Pancreas (tissue), 10 donors: ENCODE measurements around the gene CYRIA. TPM values are rescaled to one million over a fixed set of nuclear protein-coding genes. Genes with fewer than 3 reads are reported as not detected.

Experiments used
- ATAC-seq, 4 donors: fragments of 200-7000 bp; cut with Tn5 transposase; one replicate each; pipeline versions ENCODE4 v1.8.0 to v1.9.1; 2020; ENCODE audit warnings: mild to moderate bottlenecking in 4 of 4, moderate library complexity in 4 of 4
- DNase-seq, 6 donors: peaks; one replicate each; pipeline ENCODE4 v3.0.0-alpha.2; 2020
- FAIRE-seq: peaks from 2 replicates; lab custom pipeline; 2012; peaks lifted over from hg19 to GRCh38; lab: Jason Lieb, UNC
- H3K27ac ChIP-seq, 4 donors: fragments of 200-600 bp; sonication (generic); 1 replicate in 3 of 4; 2 replicates in 1 of 4; pipeline versions ENCODE4 v1.5.0 to v1.8.0; 2020
- H3K27me3 ChIP-seq, 4 donors: fragments of 200-600 bp; one replicate each; pipeline ENCODE4 v1.8.0; 2021
- H3K36me3 ChIP-seq, 3 donors: fragments of 200-600 bp; sonication (generic) in 1 of 3; one replicate each; pipeline versions ENCODE4 v1.5.0 to v1.8.0; 2020 to 2021
- H3K4me1 ChIP-seq, 3 donors: fragments of 200-600 bp; one replicate each; pipeline ENCODE4 v1.8.0; 2021
- H3K4me3 ChIP-seq, 4 donors: fragments of 200-600 bp; sonication (generic) in 2 of 4; one replicate each; pipeline versions ENCODE4 v1.5.0 to v1.8.0; 2020 to 2021
- H3K9me3 ChIP-seq, 4 donors: fragments of 200-600 bp; one replicate each; pipeline ENCODE4 v1.8.0; 2021
- CTCF ChIP-seq, 4 donors: fragments of 200-600 bp; sonication (generic) in 3 of 4; IDR thresholded peaks; one replicate each; pipeline versions ENCODE4 v1.5.0 to v1.8.0; 2021; ENCODE audit warnings: antibody characterized with exemption in 4 of 4
- WGBS, 2 donors: extraction: QIAGEN DNeasy Blood & Tissue Kit; methylation state at CpG; one replicate each; pipeline ENCODE4 v1.1.7; 2013; 5-methylcytosine and 5-hydroxymethylcytosine counted together
- intact Hi-C, 3 donors: fragments of 100-400 bp; cut with DNase I; formaldehyde crosslinking; loops; one replicate each; pipeline versions ENCODE4 v1.11.1 to v1.14.2; 2022
- polyA plus RNA-seq, 2 donors: library from polyadenylated mRNA; stranded (reverse); fragments of 200-250 nt; gene quantifications; one replicate each; pipeline ENCODE4 v1.2.3, GENCODE V29; 2013
- total RNA-seq, 6 donors: library from RNA; stranded (reverse); fragmentation: NEBNext Ultra II Directional in 4 of 6; extraction: Animal tissue kit (Norgen Biotek cat#: 25700) in 4 of 6; gene quantifications; one replicate each; pipeline versions ENCODE4 v1.2.1 to v1.2.4, GENCODE V29; 2021 to 2023
- donor health status: healthy with polysubstance abuse.
- donor health status: DM: no; HTN: no; CAD: no; lungs with moderate emphysema.
- donor health status: DM: no; HTN: no; CAD: no.
- donor health status: control.
- donor health status: control.
- donor health status: Bipolar disorder and iron deficiency.
- donor health status: DM: yes; HTN: yes; CAD: no.
- donor health status: DM: no; HTN: no; CAD: no.
- donor health status: DM: no; HTN: no; CAD: no.
- donor health status: DM: yes; HTN: yes; CAD: no.

The CYRIA gene
- total and polyA plus RNA-seq, 8 donors, result 0.65 to 7.6 (median 1.7) TPM

GRCh38 chr2:16687222-16687621 is 21.6 kb upstream of the CYRIA start:
- DNase-seq, result no peak
- no peaks in the 10 kb centered on the region for H3K27me3 ChIP-seq
- H3K36me3 ChIP-seq, result no peaks in the 10 kb centered on the region
- FAIRE-seq, result no peak
- intact Hi-C loops, result no loop called here
- H3K4me1 ChIP-seq, result no peaks in the 10 kb centered on the region
- ATAC-seq, result no peak
- no peak overlapping the region for H3K27ac ChIP-seq
- no peak overlapping the region for H3K4me3 ChIP-seq
- 80 to 81% methylated on average over 1 of the region's 1 CpG for WGBS, 2 donors
- no peaks in the 10 kb centered on the region for H3K9me3 ChIP-seq
- TF ChIP-seq CTCF (IDR thresholded peaks at IDR 0.05), result no peak

GRCh38 chr2:16686641-16687040 is 21.0 kb upstream of the CYRIA start:
- no peaks in the 10 kb centered on the region for H3K36me3 ChIP-seq
- no peaks in the 10 kb centered on the region for H3K27me3 ChIP-seq
- H3K4me3 ChIP-seq, result no peak overlapping the region
- no peak for DNase-seq
- FAIRE-seq, result no peak
- no peak for ATAC-seq
- intact Hi-C loops, result no loop called here
- no peaks in the 10 kb centered on the region for H3K4me1 ChIP-seq
- no peak for TF ChIP-seq CTCF (IDR thresholded peaks at IDR 0.05)
- H3K9me3 ChIP-seq, result no peaks in the 10 kb centered on the region
- H3K27ac ChIP-seq, result no peak overlapping the region
- WGBS, 2 donors, result 64 to 76% methylated on average over 2 of the region's 2 CpGs

GRCh38 chr2:16685340-16685715 is 19.7 kb upstream of the CYRIA start:
- no peak overlapping the region for H3K4me3 ChIP-seq
- TF ChIP-seq CTCF (IDR thresholded peaks at IDR 0.05), result no peak
- ATAC-seq, result no peak
- DNase-seq, result no peak
- intact Hi-C loops, result no loop called here
- FAIRE-seq, result no peak
- H3K4me1 ChIP-seq, result no peaks in the 10 kb centered on the region
- no peaks in the 10 kb centered on the region for H3K36me3 ChIP-seq
- no peaks in the 10 kb centered on the region for H3K27me3 ChIP-seq
- H3K27ac ChIP-seq, result no peak overlapping the region
- no peaks in the 10 kb centered on the region for H3K9me3 ChIP-seq

GRCh38 chr2:16684676-16685339 is 19.2 kb upstream of the CYRIA start:
- Histone ChIP-seq H3K9me3 (no peaks in the 10 kb centered on the region), H3K36me3 (no peaks in the 10 kb centered on the region), H3K27me3 (no peaks in the 10 kb centered on the region), H3K4me3 (no peak overlapping the region), H3K27ac (no peak overlapping the region), H3K4me1 (no peaks in the 10 kb centered on the region)
- no peak for TF ChIP-seq CTCF (IDR thresholded peaks at IDR 0.05)
- 65 to 66% methylated on average over 7 of the region's 7 CpGs for WGBS, 2 donors
- ATAC-seq (no peak), DNase-seq (no peak), FAIRE-seq (no peak)
- intact Hi-C loops, result no loop called here

- intact Hi-C loops, result no loop called here
- Histone ChIP-seq H3K9me3 (no peaks in the 10 kb centered on the region), H3K4me3 (no peak overlapping the region), H3K36me3 (no peaks in the 10 kb centered on the region), H3K27me3 (no peaks in the 10 kb centered on the region), H3K27ac (no peak overlapping the region), H3K4me1 (no peaks in the 10 kb centered on the region)
- no peak for ATAC-seq
- FAIRE-seq, result no peak
- DNase-seq, result no peak
- no peak for TF ChIP-seq CTCF (IDR thresholded peaks at IDR 0.05)
- 68 to 82% methylated on average over 3 of the region's 3 CpGs for WGBS, 2 donors
Observed at GRCh38 chr2:16683576-16683975, 17.9 kb upstream of the CYRIA start.
